KG1 (cell line): ENCODE measurements around the gene MTARC2.
"Not testable (repeated sequence)": the region's sequence is repeated elsewhere in the genome, so short reads cannot be mapped to it uniquely, and the experiment has no call there.

ENCODE experiments used
- DNase-seq: peaks from one replicate; lab custom pipeline; 2025; lab: John Stamatoyannopoulos, UW

Gene MTARC2

GRCh38 chr1:220748089-220748934 lies at the start of gene MTARC2:
TSS of gene MTARC2 (plus strand) at chr1:220748322. CDS start at chr1:220748532, 210 bp downstream.
- no peak for DNase-seq

DNA sequence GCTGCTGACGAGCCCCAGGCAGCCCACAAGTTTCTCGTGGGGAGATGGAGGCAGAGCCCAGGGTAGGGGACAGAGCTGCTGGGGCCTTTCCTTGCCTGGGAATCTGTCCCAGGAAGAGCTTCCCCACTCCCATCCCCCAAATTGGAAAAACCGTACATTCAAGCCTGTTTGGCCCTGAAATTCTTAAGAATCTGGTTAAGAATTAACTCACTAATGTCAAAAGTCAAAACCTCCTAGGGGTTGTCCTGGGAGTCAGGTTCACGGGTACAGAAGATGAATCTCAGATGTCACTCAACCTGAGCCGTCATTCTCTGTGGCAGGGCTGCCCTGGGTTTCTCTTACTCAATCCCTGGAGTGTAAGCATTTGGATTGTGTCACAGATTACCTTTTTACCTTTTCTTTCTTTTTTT lies 49.5 kb upstream of the MTARC2 start:
- no peak for DNase-seq

GRCh38 chr1:220699044-220699443 lies 49.1 kb upstream of the MTARC2 start:
- no peak for DNase-seq

GRCh38 chr1:220700556-220701179 lies 47.5 kb upstream of the MTARC2 start:
- no peak for DNase-seq

GRCh38 chr1:220701974-220702373 lies 46.1 kb upstream of the MTARC2 start:
- no peak for DNase-seq

GRCh38 chr1:220702733-220703270 lies 45.3 kb upstream of the MTARC2 start:
- DNase-seq = no peak

- DNase-seq = no peak
Measured at GRCh38 chr1:220703305-220703704, 44.8 kb upstream of the MTARC2 start.

DNA sequence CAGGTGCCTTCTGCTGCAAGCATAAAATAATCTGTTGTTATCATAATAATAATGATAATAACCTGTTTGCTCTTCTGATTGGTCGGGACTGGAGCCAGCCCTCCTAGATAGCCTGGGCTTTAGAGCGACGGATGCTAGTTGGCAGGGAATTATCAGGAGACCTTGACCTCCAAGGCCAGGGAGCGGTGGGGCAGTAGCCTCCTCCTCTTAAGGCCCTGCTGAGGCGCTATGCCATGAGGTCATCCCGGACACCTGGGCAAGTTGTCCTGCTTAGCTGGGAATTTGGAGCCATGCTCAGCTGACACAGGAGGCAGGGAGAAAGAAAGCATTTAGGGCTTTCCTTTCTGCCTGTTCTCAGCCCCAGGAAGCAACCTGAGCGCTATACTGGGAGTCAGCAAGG lies 42.3 kb upstream of the MTARC2 start:
- no peak for DNase-seq

DNA sequence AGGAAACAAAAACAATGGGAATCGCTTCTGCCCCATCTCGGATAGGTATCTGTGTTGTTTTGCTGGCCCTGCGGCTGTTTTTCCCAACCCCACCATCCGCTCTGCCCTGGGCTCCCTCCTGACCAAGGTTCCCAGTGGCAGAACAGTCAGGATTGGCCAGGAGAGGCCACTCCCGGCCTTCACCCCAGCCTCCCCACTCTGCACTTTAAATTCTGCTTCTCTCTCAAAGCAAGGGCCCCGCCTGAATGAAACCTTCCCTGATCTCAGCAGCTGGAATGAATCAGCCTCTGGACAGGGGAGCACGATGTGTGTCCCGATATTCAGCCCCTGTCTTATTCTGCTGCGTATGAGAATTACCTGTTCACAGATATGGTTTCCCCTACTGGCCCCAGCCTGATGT lies 41.6 kb upstream of the MTARC2 start:
- DNase-seq = no peak

DNA sequence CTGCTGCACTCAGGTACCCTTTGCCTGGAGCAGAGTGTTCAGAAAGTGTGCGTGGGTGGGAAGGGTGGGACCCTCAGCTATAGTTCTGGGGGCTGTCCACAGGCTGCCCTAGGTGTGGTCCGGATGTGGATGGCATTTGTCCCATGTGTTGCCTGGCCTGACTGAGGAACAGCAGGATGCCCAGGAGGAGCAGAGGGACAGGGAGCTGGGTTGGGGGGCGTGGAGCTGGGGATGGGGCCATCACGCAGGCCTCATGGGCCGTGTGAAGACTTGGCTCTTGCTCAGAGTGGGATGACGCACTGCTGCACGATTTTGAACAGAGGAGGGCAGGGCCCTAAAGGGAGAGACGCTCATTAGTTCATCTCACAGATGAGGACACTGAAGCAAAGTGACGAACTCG lies 41.0 kb upstream of the MTARC2 start:
- DNase-seq = no peak

GRCh38 chr1:220708244-220708643 lies 39.9 kb upstream of the MTARC2 start:
- no peak for DNase-seq

- no peak for DNase-seq
Measured at GRCh38 chr1:220708936-220709801, 39.0 kb upstream of the MTARC2 start.

- DNase-seq = no peak
Measured at GRCh38 chr1:220710333-220710732, 37.8 kb upstream of the MTARC2 start.

GRCh38 chr1:220711056-220711809 lies 36.9 kb upstream of the MTARC2 start:
- DNase-seq = no peak

DNA sequence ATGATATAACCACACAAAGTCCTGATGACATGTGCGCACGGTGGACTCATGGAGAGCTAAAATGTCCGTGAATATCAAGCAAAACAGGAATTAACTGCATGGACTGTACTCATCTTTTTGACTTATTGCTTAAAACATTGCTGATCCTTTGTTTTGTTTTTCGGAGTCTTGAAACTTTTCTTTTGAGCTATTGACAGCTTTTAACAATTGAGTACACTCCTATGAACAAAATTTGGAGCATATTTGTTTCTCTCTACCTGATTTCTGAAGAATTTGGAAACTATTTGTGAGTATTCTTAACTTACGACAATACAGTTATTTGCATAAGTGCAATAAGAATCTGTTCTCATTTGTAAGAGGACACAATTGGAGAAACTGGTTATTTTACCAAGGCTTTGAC lies 32.1 kb upstream of the MTARC2 start:
- DNase-seq = not testable (repeated sequence)

DNA sequence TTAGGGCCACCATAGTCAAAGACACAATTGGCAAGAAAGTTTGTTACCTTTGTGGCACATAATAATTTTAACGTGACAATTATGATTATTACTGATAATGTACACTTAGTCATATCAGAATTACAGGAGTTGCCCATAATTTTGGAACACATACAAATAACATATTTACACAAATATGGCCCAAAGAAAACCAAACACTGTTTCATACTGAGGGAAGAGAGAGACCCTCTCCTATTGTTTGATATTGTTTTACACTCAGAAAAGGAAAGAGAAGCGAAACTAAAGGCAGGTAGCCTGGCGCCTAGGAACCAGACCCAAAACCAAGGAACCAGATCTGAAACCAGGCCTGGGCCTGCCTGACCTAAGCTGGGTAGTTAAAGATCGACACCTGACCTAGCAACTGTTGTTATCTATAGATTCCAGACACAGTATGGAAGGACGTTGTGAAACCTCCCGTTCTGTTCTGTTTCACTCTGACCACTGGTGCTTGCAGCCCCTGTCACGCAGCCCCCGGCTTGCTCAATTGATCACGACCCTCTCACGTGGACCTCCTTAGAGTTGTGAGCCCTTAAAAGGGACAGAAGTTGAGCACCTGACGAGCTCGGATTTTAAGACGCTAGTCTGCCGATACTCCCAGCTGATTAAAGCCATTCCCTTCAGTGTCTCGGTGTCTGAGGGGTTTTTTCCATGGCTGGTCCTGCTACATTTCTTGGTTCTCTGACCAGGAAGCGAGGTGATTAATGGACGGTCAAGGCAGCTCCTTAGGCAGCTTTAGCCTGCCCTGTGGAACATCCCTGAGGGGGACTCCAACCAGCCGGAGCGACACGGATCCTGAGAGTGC lies 30.1 kb upstream of the MTARC2 start:
- no peak for DNase-seq

DNA sequence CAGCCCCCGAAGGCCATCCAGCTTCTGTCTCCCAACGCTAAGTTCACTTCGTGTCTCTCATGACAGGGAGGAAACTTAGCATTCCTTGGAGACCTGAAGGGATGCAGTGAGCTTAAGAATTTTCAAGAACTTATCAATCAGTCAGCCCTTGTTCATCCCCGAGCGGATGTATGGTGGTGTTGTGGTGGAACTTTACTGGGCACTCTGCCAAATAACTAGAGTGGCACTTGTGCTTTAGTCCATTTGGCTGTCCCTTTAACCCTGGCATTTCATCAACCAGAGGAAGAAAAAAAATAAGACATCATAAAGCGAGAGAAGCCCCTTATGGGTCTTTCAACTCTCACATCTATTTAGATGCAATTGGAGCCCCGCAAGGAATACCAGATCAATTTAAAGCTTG lies 26.9 kb upstream of the MTARC2 start:
- DNase-seq = not testable (repeated sequence)

- DNase-seq = no peak
Measured at GRCh38 chr1:220726634-220727033, 21.5 kb upstream of the MTARC2 start.

DNA sequence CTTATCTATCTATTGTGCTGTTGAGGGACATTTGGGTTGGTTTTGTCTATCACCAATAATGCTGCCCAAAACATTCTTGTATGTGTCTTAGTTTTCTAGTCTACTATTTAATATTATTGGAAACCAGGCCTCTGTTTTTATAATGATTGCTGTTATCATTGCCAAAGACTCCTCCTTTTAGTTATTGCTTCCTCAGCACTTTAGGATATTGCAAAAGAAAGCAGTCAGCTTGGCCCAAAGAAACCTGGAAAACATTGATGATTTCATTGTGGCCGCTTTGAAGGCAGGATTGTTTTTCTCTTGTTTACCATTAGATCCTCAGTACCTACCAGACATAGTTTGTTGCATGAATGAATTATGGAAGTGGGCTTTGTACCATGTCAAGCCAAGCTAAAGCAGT lies 20.6 kb upstream of the MTARC2 start:
- no peak for DNase-seq

- no peak for DNase-seq
Measured at GRCh38 chr1:220730486-220730885, 17.6 kb upstream of the MTARC2 start.

DNA sequence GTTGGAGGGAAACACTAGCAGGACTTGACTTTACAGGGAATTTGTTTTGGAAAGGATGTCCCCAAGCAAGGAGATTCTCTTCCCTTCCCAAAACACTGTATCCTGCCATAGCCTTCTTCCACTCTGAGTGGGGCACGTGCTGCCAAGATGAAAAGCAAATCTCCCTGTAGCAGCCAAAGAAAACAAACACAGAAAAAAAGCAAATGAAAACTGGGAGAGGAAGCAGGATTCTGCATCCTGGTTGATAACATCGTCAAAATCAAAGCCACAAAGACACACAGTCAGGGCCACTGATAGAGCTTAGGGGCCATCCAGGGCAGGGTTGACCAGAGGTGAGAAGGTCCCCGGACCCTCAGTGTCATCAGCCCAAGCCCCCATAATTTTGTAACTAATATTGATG lies 16.0 kb upstream of the MTARC2 start:
- DNase-seq = no peak
